ENCODE data around the gene AKAP10. TPM values are rescaled to one million over a fixed set of nuclear protein-coding genes. Genes with fewer than 3 reads are reported as not detected.
A peak's percentile ranks its signal among the peaks of the same experiment; 100 is the strongest.

The AKAP10 gene, protein sequence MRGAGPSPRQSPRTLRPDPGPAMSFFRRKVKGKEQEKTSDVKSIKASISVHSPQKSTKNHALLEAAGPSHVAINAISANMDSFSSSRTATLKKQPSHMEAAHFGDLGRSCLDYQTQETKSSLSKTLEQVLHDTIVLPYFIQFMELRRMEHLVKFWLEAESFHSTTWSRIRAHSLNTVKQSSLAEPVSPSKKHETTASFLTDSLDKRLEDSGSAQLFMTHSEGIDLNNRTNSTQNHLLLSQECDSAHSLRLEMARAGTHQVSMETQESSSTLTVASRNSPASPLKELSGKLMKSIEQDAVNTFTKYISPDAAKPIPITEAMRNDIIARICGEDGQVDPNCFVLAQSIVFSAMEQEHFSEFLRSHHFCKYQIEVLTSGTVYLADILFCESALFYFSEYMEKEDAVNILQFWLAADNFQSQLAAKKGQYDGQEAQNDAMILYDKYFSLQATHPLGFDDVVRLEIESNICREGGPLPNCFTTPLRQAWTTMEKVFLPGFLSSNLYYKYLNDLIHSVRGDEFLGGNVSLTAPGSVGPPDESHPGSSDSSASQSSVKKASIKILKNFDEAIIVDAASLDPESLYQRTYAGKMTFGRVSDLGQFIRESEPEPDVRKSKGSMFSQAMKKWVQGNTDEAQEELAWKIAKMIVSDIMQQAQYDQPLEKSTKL
- total RNA-seq (2021) = 20.2 and 21.5 TPM in 2 replicates
- long read RNA-seq, full-length matches to known transcripts = 28 of 52 reads
- long read RNA-seq, partial matches to known transcripts = 10 of 52 reads
- long read RNA-seq, other reads (novel, unspliced or antisense) = 14 of 52 reads

DNA sequence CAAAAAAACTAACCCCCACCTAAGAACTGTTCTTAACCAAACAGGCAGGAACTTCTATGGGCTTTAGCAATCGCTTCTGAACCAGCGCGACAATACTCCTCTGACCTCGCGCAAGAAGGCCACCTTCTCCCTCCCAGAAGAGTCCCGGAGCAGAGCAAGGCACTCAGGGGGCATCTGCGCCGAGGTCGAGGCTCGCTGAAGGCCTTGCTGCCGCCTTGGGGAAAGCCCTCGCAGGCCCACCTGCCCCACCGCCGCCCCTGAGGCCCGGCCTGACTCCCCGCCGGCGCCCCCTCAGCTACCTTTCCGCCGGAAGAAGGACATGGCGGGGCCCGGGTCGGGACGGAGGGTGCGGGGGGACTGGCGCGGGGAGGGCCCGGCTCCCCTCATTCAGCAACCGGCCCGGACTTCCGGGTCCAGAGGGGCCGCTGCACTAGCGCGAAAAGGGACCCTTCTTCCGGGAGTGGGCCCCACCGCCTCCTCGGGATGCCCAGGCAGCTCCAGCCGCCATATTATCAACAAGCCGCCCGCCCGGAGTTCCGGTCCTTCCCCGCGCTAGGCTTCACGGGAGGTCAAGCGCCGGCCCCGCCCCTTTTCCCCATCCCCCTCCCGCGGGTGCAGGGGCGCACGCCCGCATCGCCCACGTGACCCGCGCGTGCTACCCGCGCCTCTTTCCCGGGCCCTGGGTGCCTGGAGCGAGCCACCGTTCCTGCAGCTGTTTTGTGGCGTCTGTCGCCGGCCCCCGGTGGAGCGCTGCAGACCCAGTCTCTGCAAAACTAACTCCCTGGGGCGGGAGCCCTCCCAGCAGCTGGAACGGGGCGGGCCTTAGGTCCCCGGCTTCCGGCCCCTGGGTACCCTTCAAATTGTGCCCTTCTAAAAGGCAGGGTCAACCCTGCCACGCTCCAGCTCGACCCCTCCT lies at the start of gene AKAP10:
Gene AKAP10 (minus strand): TSS at position 536 of the 916 bp plus-strand sequence. CDS start 149 bp downstream, at position 387.
- H3K9me3 ChIP-seq (ENCODE audit: control insufficient read depth, low read depth, low read length) = no peaks in the 10 kb centered on the region

More for the DNA sequence above, at the start of gene AKAP10:
- peak within 1 kb of the TSS; percentile 57 for H3K27ac ChIP-seq (ENCODE audit: insufficient read length, low read depth, low read length)
- H3K56ac ChIP-seq (ENCODE audit: insufficient read length, low read depth, low read length) = no peak within 1 kb of the TSS
- Mint-ChIP-seq H3K27ac (peak within 1 kb of the TSS; percentile 97 to 99 (median 98)), H3K9me3 (peaks cover 8% of the 10 kb centered on the region in 2 experiments), H3K4me3 (peak within 1 kb of the TSS; percentile 91 to 95), H3K36me3 (ENCODE audit: insufficient read depth in 1 of 3, low read depth in 3 of 3) (peaks cover 15 to 36% (median 29%) of the 10 kb centered on the region in 3 experiments), H3K4me1 (peaks cover 24 to 27% of the 10 kb centered on the region in 2 experiments), H3K27me3 (ENCODE audit: low read depth) (peaks cover 5% of the 10 kb centered on the region)
- no peak within 1 kb of the TSS for H2AFZ ChIP-seq (ENCODE audit: low read length)
- no peak within 1 kb of the TSS for H4K5ac ChIP-seq (ENCODE audit: insufficient read length, low read depth, low read length)
- H3K4me2 ChIP-seq (ENCODE audit: insufficient read depth, insufficient read length, low read length) = peak within 1 kb of the TSS; percentile 59
- peak within 1 kb of the TSS; percentile 65 for H2BK5ac ChIP-seq (ENCODE audit: insufficient read length, low read length)
- no peaks in the 10 kb centered on the region for H3K4me1 ChIP-seq (ENCODE audit: insufficient read depth, low read length)
- no peak within 1 kb of the TSS for H2AK5ac ChIP-seq (ENCODE audit: insufficient read length, low read length)
- DNase-seq = peak; percentile 97
- no CpG with 5 or more reads among the region's 75 CpGs for WGBS (ENCODE audit: extremely low coverage, insufficient read length, low lambda C conversion rate)
- no peak within 1 kb of the TSS for H2BK12ac ChIP-seq (ENCODE audit: insufficient read length, low read depth, low read length)
- H3K79me2 ChIP-seq (ENCODE audit: insufficient read depth, low read length) = peaks cover 37% of the 10 kb centered on the region
- no peak within 1 kb of the TSS for H2BK20ac ChIP-seq (ENCODE audit: low read depth, low read length, poor library complexity, severe bottlenecking)
- TF ChIP-seq, protein P1, sequence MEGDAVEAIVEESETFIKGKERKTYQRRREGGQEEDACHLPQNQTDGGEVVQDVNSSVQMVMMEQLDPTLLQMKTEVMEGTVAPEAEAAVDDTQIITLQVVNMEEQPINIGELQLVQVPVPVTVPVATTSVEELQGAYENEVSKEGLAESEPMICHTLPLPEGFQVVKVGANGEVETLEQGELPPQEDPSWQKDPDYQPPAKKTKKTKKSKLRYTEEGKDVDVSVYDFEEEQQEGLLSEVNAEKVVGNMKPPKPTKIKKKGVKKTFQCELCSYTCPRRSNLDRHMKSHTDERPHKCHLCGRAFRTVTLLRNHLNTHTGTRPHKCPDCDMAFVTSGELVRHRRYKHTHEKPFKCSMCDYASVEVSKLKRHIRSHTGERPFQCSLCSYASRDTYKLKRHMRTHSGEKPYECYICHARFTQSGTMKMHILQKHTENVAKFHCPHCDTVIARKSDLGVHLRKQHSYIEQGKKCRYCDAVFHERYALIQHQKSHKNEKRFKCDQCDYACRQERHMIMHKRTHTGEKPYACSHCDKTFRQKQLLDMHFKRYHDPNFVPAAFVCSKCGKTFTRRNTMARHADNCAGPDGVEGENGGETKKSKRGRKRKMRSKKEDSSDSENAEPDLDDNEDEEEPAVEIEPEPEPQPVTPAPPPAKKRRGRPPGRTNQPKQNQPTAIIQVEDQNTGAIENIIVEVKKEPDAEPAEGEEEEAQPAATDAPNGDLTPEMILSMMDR (conservative IDR thresholded peaks at IDR 0.05) = no peak
- H3K23ac ChIP-seq (ENCODE audit: insufficient read length, low read depth, low read length) = no peak within 1 kb of the TSS
- peaks cover 10% of the 10 kb centered on the region for H3K79me1 ChIP-seq (ENCODE audit: insufficient read depth, low read depth, low read length, poor library complexity, severe bottlenecking)
- no peaks in the 10 kb centered on the region for H3K27me3 ChIP-seq (ENCODE audit: insufficient read depth, low read length)
- peak within 1 kb of the TSS; percentile 89 for H2BK120ac ChIP-seq (ENCODE audit: low read depth, low read length, poor library complexity, severe bottlenecking)
- no peak within 1 kb of the TSS for H3T11ph ChIP-seq (ENCODE audit: low read length)
- no peaks in the 10 kb centered on the region for H4K20me1 ChIP-seq (ENCODE audit: control insufficient read depth, insufficient read depth, insufficient read length)
- H4K8ac ChIP-seq (replicated peaks; ENCODE audit: insufficient read length, low read depth, low read length) = no peak within 1 kb of the TSS
- H2BK15ac ChIP-seq (ENCODE audit: low read depth, low read length) = no peak within 1 kb of the TSS
- H3K4ac ChIP-seq (ENCODE audit: low read depth, low read length) = no peak within 1 kb of the TSS
- peak within 1 kb of the TSS; percentile 98 for H3K14ac ChIP-seq (ENCODE audit: insufficient read depth, low read length)
- peak within 1 kb of the TSS; percentile 96 for H3K9ac ChIP-seq (ENCODE audit: extremely low read depth, insufficient read length, low read length)
- H3K18ac ChIP-seq (ENCODE audit: insufficient read length, low read depth, low read length) = peak within 1 kb of the TSS; percentile 95
- no peak within 1 kb of the TSS for H4K91ac ChIP-seq (ENCODE audit: insufficient read length, low read depth, low read length)
- no peaks in the 10 kb centered on the region for H3K23me2 ChIP-seq (ENCODE audit: insufficient read length, low read depth, low read length, poor library complexity, severe bottlenecking)
